Neural cell (in vitro differentiated cells): ENCODE results near the gene GOLGA3. TPM values are rescaled to one million over a fixed set of nuclear protein-coding genes. Genes with fewer than 3 reads are reported as not detected.

Experiments used
- H2AFZ ChIP-seq: fragments of 200-600, 300-800 bp; sonication (generic), shearing (Covaris generic); 2 replicates; pipeline ENCODE4 v1.6.0; 2014; ENCODE audit warnings: low read depth, mild to moderate bottlenecking, antibody characterized with exemption, low read length, moderate library complexity
- H3F3A ChIP-seq: fragments of 200-600 bp; shearing (Covaris generic); 2 replicates; pipeline ENCODE4 v1.6.1; 2016; ENCODE audit warnings: mild to moderate bottlenecking, moderate library complexity, mixed read lengths, antibody characterized with exemption, low read length; ENCODE audit not compliant: insufficient read depth, poor library complexity, severe bottlenecking
- H3K27ac ChIP-seq: fragments of 200-600, 300-800 bp; sonication (generic), shearing (Covaris generic); 2 replicates; pipeline ENCODE4 v1.5.1; 2014; ENCODE audit warnings: mild to moderate bottlenecking, low read length, moderate library complexity
- H3K27me3 ChIP-seq: fragments of 300-800, 200-600 bp; sonication (generic), shearing (Covaris generic); 2 replicates; pipeline ENCODE4 v1.6.0; 2014; ENCODE audit warnings: mild to moderate bottlenecking, low read depth, low read length, moderate library complexity; ENCODE audit not compliant: insufficient read depth
- H3K36me3 ChIP-seq: fragments of 300-800, 200-600 bp; sonication (generic), shearing (Covaris generic); 2 replicates; pipeline ENCODE4 v1.5.1; 2014; ENCODE audit warnings: mild to moderate bottlenecking, antibody characterized with exemption, low read length, moderate library complexity; ENCODE audit not compliant: insufficient read depth
- H3K4me2 ChIP-seq: fragments of 300-800, 200-600 bp; sonication (generic), shearing (Covaris generic); 2 replicates; pipeline ENCODE4 v1.6.0; 2014; ENCODE audit warnings: mild to moderate bottlenecking, low read length
- H3K4me3 ChIP-seq: fragments of 300-800, 200-600 bp; sonication (generic), shearing (Covaris generic); 2 replicates; pipeline ENCODE4 v1.5.1; 2014; ENCODE audit warnings: mild to moderate bottlenecking, low read length, moderate library complexity
- H3K79me2 ChIP-seq: fragments of 200-600 bp; shearing (Covaris generic); replicated peaks from 2 replicates; pipeline ENCODE4 v1.6.0; 2014; ENCODE audit warnings: mild to moderate bottlenecking, low read length, moderate library complexity; ENCODE audit not compliant: insufficient read depth
- H3K9ac ChIP-seq: fragments of 300-800, 200-600 bp; sonication (generic), shearing (Covaris generic); 2 replicates; pipeline ENCODE4 v1.6.1; 2016; ENCODE audit warnings: mild to moderate bottlenecking, low read length, mixed read lengths
- H3K9me2 ChIP-seq: fragments of 200-600 bp; shearing (Covaris generic); 2 replicates; pipeline ENCODE4 v1.6.1; 2016; ENCODE audit warnings: mild to moderate bottlenecking, low read length, mixed read lengths; ENCODE audit not compliant: insufficient read depth
- H3K9me3 ChIP-seq: fragments of 200-600, 300-800 bp; sonication (generic), shearing (Covaris generic); 2 replicates; pipeline ENCODE4 v1.6.1; 2016; ENCODE audit warnings: mild to moderate bottlenecking, mixed run types, low read length, moderate library complexity, mixed read lengths
- H4K20me1 ChIP-seq: fragments of 200-600 bp; shearing (Covaris generic); 2 replicates; pipeline ENCODE4 v1.6.1; 2016; ENCODE audit warnings: mild to moderate bottlenecking, mixed run types; ENCODE audit not compliant: insufficient read depth
- CTCF ChIP-seq: fragments of 450-650 bp; IDR thresholded peaks from 2 replicates; pipeline ENCODE4 v1.5.1; 2014; ENCODE audit warnings: antibody characterized with exemption, mild to moderate bottlenecking, moderate library complexity; ENCODE audit not compliant: poor library complexity, severe bottlenecking
- EP300 ChIP-seq: fragments of 450-650 bp; conservative IDR thresholded peaks from 2 replicates; pipeline ENCODE4 v1.6.1; 2014; ENCODE audit warnings: antibody characterized with exemption, mild to moderate bottlenecking, moderate library complexity; ENCODE audit not compliant: poor library complexity, severe bottlenecking
- EZH2 ChIP-seq: fragments of 200-600, 300-800 bp; shearing (Covaris generic), sonication (generic); IDR thresholded peaks from 2 replicates; pipeline ENCODE4 v1.6.1; 2014; ENCODE audit warnings: antibody characterized with exemption, low read length, borderline replicate concordance, mild to moderate bottlenecking; ENCODE audit not compliant: insufficient read depth, poor library complexity, severe bottlenecking
- MXI1 ChIP-seq: fragments of 450-650 bp; conservative IDR thresholded peaks from 2 replicates; pipeline ENCODE4 v1.6.1; 2014; ENCODE audit warnings: antibody characterized with exemption, mild to moderate bottlenecking; ENCODE audit not compliant: poor library complexity, severe bottlenecking
- POLR2AphosphoS5 ChIP-seq: IDR thresholded peaks from 2 replicates; pipeline ENCODE4 v1.6.1; 2012
- RAD21 ChIP-seq: fragments of 450-650 bp; conservative IDR thresholded peaks from 2 replicates; pipeline ENCODE4 v1.6.1; 2014; ENCODE audit warnings: antibody characterized with exemption, mild to moderate bottlenecking, moderate library complexity
- REST ChIP-seq: IDR thresholded peaks from 2 replicates; pipeline ENCODE4 v1.6.1; 2012; ENCODE audit warnings: borderline replicate concordance
- SMC3 ChIP-seq: fragments of 450-650 bp; conservative IDR thresholded peaks from 2 replicates; pipeline ENCODE4 v1.6.1; 2014; ENCODE audit warnings: antibody characterized with exemption, mild to moderate bottlenecking, moderate library complexity; ENCODE audit not compliant: poor library complexity
- TAF1 ChIP-seq: IDR thresholded peaks from 2 replicates; pipeline ENCODE4 v1.6.1; 2012; ENCODE audit warnings: low read depth
- polyA plus RNA-seq: library from polyadenylated mRNA; depleted of rRNA; stranded (reverse); fragments of >200 nt; gene quantifications from 2 replicates; pipeline ENCODE4 v1.2.3, GENCODE V29; 2014

The GOLGA3 gene
- polyA plus RNA-seq, 1 donor from 2014 or later, result 16.7 TPM

- Histone ChIP-seq H4K20me1 (no peaks in the 10 kb centered on the region), H3K79me2 (no peaks in the 10 kb centered on the region), H3K4me2 (no peak overlapping the region), H3K9ac (no peak overlapping the region), H2AFZ (no peak overlapping the region), H3K27me3 (no peaks in the 10 kb centered on the region), H3F3A (no peaks in the 10 kb centered on the region), H3K9me2 (no peaks in the 10 kb centered on the region), H3K27ac (no peak overlapping the region), H3K36me3 (peaks cover 4% of the 10 kb centered on the region), H3K9me3 (no peaks in the 10 kb centered on the region), H3K4me3 (no peak overlapping the region)
- TF ChIP-seq RAD21, result no peak
Measured at GRCh38 chr12:132872073-132872855, 43.6 kb upstream of the GOLGA3 start.

- Histone ChIP-seq H3K27me3 (no peaks in the 10 kb centered on the region), H3K4me2 (no peak overlapping the region), H3K27ac (no peak overlapping the region), H4K20me1 (no peaks in the 10 kb centered on the region), H2AFZ (no peak overlapping the region), H3K36me3 (no peaks in the 10 kb centered on the region), H3K79me2 (no peaks in the 10 kb centered on the region), H3K9me2 (no peaks in the 10 kb centered on the region), H3F3A (no peaks in the 10 kb centered on the region), H3K9ac (no peak overlapping the region), H3K9me3 (no peaks in the 10 kb centered on the region), H3K4me3 (no peak overlapping the region)
- TF ChIP-seq SMC3 (no peak), MXI1 (no peak), CTCF (no peak), TAF1 (no peak), REST (no peak), POLR2AphosphoS5 (no peak), RAD21 (no peak)
Measured at GRCh38 chr12:132869551-132869950, 40.9 kb upstream of the GOLGA3 start.

- Histone ChIP-seq H3K4me2 (no peak overlapping the region), H3K4me3 (no peak overlapping the region), H3K9ac (no peak overlapping the region), H4K20me1 (no peaks in the 10 kb centered on the region), H2AFZ (no peak overlapping the region), H3K27me3 (no peaks in the 10 kb centered on the region), H3K36me3 (no peaks in the 10 kb centered on the region), H3F3A (no peaks in the 10 kb centered on the region), H3K9me2 (no peaks in the 10 kb centered on the region), H3K79me2 (no peaks in the 10 kb centered on the region), H3K9me3 (no peaks in the 10 kb centered on the region), H3K27ac (no peak overlapping the region)
- TF ChIP-seq POLR2AphosphoS5 (no peak), MXI1 (no peak), SMC3 (no peak), REST (no peak), RAD21 (no peak), EZH2 (no peak), EP300 (no peak), CTCF (no peak)
Measured at GRCh38 chr12:132866251-132866828, 37.7 kb upstream of the GOLGA3 start.
